Mucosa of rectum (tissue), 2 donors: ENCODE measurements around the gene TBC1D17.

Source experiments
- H3K27ac ChIP-seq, 2 donors: one replicate each; pipeline ENCODE4 v1.7.0; 2013; ENCODE audit warnings: inconsistent platforms in 2 of 2, low read depth in 2 of 2, low read length in 2 of 2
- H3K27me3 ChIP-seq, 2 donors: one replicate each; pipeline ENCODE4 v1.7.0; 2013; ENCODE audit warnings: low read length in 2 of 2; ENCODE audit not compliant: control insufficient read depth in 2 of 2, insufficient read depth in 2 of 2
- H3K36me3 ChIP-seq, 2 donors: one replicate each; pipeline ENCODE4 v1.7.0; 2013; ENCODE audit warnings: low read length in 2 of 2; ENCODE audit not compliant: control insufficient read depth in 2 of 2, insufficient read depth in 2 of 2
- H3K4me1 ChIP-seq, 2 donors: one replicate each; pipeline ENCODE4 v1.7.0; 2013; ENCODE audit warnings: low read length in 2 of 2, mild to moderate bottlenecking in 1 of 2; ENCODE audit not compliant: control insufficient read depth in 2 of 2, insufficient read depth in 2 of 2
- H3K4me3 ChIP-seq, 2 donors: one replicate each; pipeline ENCODE4 v1.7.0; 2013; ENCODE audit warnings: low read length in 2 of 2
- H3K9ac ChIP-seq, 2 donors: one replicate each; pipeline ENCODE4 v1.7.0; 2013; ENCODE audit warnings: low read length in 2 of 2, low read depth in 1 of 2, mild to moderate bottlenecking in 1 of 2
- H3K9me3 ChIP-seq, 2 donors: one replicate each; pipeline ENCODE4 v1.7.0; 2013; ENCODE audit warnings: low read length in 2 of 2; ENCODE audit not compliant: control insufficient read depth in 2 of 2
- donor health status: healthy.
- donor health status: Normal muscosa, but diverticular disease.

The TBC1D17 gene

GRCh38 chr19:49854378-49855263 is 22.9 kb upstream of the TBC1D17 start:
- Histone ChIP-seq H3K4me3 (no peak overlapping the region), H3K27ac (no peak overlapping the region), H3K36me3 (peaks cover 8 to 29% of the 10 kb centered on the region in 2 donors), H3K9me3 (no peaks in the 10 kb centered on the region), H3K4me1 (peaks cover 17 to 20% of the 10 kb centered on the region in 2 donors), H3K9ac (no peak overlapping the region), H3K27me3 (no peaks in the 10 kb centered on the region)

- no peak overlapping the region for H3K9ac ChIP-seq
- H3K4me3 ChIP-seq = no peak overlapping the region
- peaks cover 11 to 14% of the 10 kb centered on the region in 2 donors for H3K4me1 ChIP-seq
- no peaks in the 10 kb centered on the region for H3K27me3 ChIP-seq
- H3K9me3 ChIP-seq = no peaks in the 10 kb centered on the region
- H3K27ac ChIP-seq = no peak overlapping the region
- H3K36me3 ChIP-seq = peaks cover 13 to 35% of the 10 kb centered on the region in 2 donors
These were observed 22.2 kb upstream of the TBC1D17 start for GRCh38 chr19:49855277-49855675.

- no peaks in the 10 kb centered on the region for H3K9me3 ChIP-seq
- H3K36me3 ChIP-seq = peaks cover 14 to 39% of the 10 kb centered on the region in 2 donors
- no peaks in the 10 kb centered on the region for H3K27me3 ChIP-seq
- no peak overlapping the region for H3K9ac ChIP-seq
- H3K4me3 ChIP-seq = no peak overlapping the region
- peaks cover 10 to 13% of the 10 kb centered on the region in 2 donors for H3K4me1 ChIP-seq
- H3K27ac ChIP-seq = no peak overlapping the region
These were observed 21.6 kb upstream of the TBC1D17 start for GRCh38 chr19:49855676-49856573.

- H3K9ac ChIP-seq = no peak overlapping the region
- no peak overlapping the region for H3K27ac ChIP-seq
- peaks cover 10 to 13% of the 10 kb centered on the region in 2 donors for H3K4me1 ChIP-seq
- peaks cover 14 to 39% of the 10 kb centered on the region in 2 donors for H3K36me3 ChIP-seq
- no peak overlapping the region for H3K4me3 ChIP-seq
- H3K9me3 ChIP-seq = no peaks in the 10 kb centered on the region
- no peaks in the 10 kb centered on the region for H3K27me3 ChIP-seq
These were observed 20.9 kb upstream of the TBC1D17 start for GRCh38 chr19:49856574-49857021.

GRCh38 chr19:49857061-49857837 is 20.3 kb upstream of the TBC1D17 start:
- H3K9me3 ChIP-seq = no peaks in the 10 kb centered on the region
- peaks cover 14 to 39% of the 10 kb centered on the region in 2 donors for H3K36me3 ChIP-seq
- H3K27ac ChIP-seq = no peak overlapping the region
- no peaks in the 10 kb centered on the region for H3K27me3 ChIP-seq
- no peak overlapping the region for H3K9ac ChIP-seq
- H3K4me3 ChIP-seq = no peak overlapping the region
- peaks cover 5 to 9% of the 10 kb centered on the region in 2 donors for H3K4me1 ChIP-seq

GRCh38 chr19:49857838-49858087 is 19.7 kb upstream of the TBC1D17 start:
- H3K36me3 ChIP-seq = peaks cover 14 to 39% of the 10 kb centered on the region in 2 donors
- H3K27ac ChIP-seq = no peak overlapping the region
- H3K9me3 ChIP-seq = no peaks in the 10 kb centered on the region
- H3K4me3 ChIP-seq = no peak overlapping the region
- no peak overlapping the region for H3K9ac ChIP-seq
- H3K4me1 ChIP-seq = peaks cover under 1 to 3% of the 10 kb centered on the region in 2 donors
- no peaks in the 10 kb centered on the region for H3K27me3 ChIP-seq

GRCh38 chr19:49858088-49858985 is 19.2 kb upstream of the TBC1D17 start:
- Histone ChIP-seq H3K9ac (no peak overlapping the region), H3K4me3 (no peak overlapping the region), H3K27ac (no peak overlapping the region), H3K4me1 (no peaks in the 10 kb centered on the region), H3K27me3 (no peaks in the 10 kb centered on the region), H3K36me3 (peaks cover 16 to 42% of the 10 kb centered on the region in 2 donors), H3K9me3 (no peaks in the 10 kb centered on the region)

- Histone ChIP-seq H3K27ac (no peak overlapping the region), H3K4me3 (no peak overlapping the region), H3K9ac (no peak overlapping the region), H3K36me3 (peaks cover 27 to 57% of the 10 kb centered on the region in 2 donors), H3K4me1 (no peaks in the 10 kb centered on the region), H3K27me3 (no peaks in the 10 kb centered on the region), H3K9me3 (no peaks in the 10 kb centered on the region)
These were observed 17.7 kb upstream of the TBC1D17 start for GRCh38 chr19:49859682-49860335.
